Measurements from ENCODE around the gene SLC52A3.

DNA sequence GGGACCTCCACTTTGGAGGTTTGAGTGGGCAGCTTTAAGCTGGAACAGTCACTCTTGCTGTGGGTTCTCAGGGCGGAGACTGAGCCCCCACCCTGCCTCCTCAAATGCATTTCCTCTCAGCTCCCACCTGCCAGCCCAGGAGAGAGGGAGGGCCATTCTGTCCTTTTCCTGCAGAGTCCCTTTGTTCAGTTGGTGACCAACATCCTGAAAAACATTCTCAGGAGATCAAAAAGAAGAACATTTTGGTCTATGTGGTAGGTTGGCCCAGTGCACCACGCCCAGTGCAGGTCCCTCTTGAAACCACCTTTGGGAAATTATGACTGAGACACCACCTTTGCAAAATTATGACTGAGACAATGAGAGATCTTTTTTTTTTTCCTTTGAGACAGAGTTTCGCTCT is 13.4 kb downstream of the SLC52A3 start:
- TF ChIP-seq CTCF (IDR thresholded peaks at IDR 0.05; ENCODE audit: low read length) (no peak), EZH2 (IDR thresholded peaks at IDR 0.05; ENCODE audit: borderline replicate concordance, low read length) (no peak)
